ENCODE data around the gene NEURL1. TPM values are rescaled to one million over a fixed set of nuclear protein-coding genes. Genes with fewer than 3 reads are reported as not detected.

Gene NEURL1
- polyA plus RNA-seq, 1 experiment, result 0.58 TPM

GRCh38 chr10:103534621-103535498, 41.4 kb downstream of the NEURL1 start:
- peaks cover 13% of the 10 kb centered on the region for H3K27me3 ChIP-seq (ENCODE audit: control insufficient read depth, insufficient read depth, low read length)
- POLR2A ChIA-PET, result no interaction called here

GRCh38 chr10:103535595-103535994, 42.1 kb downstream of the NEURL1 start:
- no peak for TF ChIP-seq CTCF (IDR thresholded peaks at IDR 0.05; ENCODE audit: insufficient read depth, low read depth, low read length)
- H3K27me3 ChIP-seq (ENCODE audit: control insufficient read depth, insufficient read depth, low read length), result peaks cover 13% of the 10 kb centered on the region
- no peak for DNase-seq (ENCODE audit: low read depth)
- ChIA-PET POLR2A (no interaction called here), CTCF (interaction anchor here (1.2 kb wide), 1 partner anchor 10 kb away, joined by 4 read pairs; no protein-coding TSS in a partner anchor)
- H3K4me3 ChIP-seq (ENCODE audit: low read depth, low read length), result no peak overlapping the region
- H3K36me3 ChIP-seq (ENCODE audit: control insufficient read depth, insufficient read depth, low read length), result no peaks in the 10 kb centered on the region

More at GRCh38 chr10:103534621-103535498, 41.4 kb downstream of the NEURL1 start:
- CTCF ChIA-PET, result interaction anchor here (0.9 to 1.3 kb wide), 3 partner anchors 8 to 30 kb away, joined by 3 to 4 read pairs (median 3); no protein-coding TSS in a partner anchor
- no peaks in the 10 kb centered on the region for H3K36me3 ChIP-seq (ENCODE audit: control insufficient read depth, insufficient read depth, low read length)
- DNase-seq (ENCODE audit: low read depth), result no peak
- no peak for TF ChIP-seq CTCF (IDR thresholded peaks at IDR 0.05; ENCODE audit: insufficient read depth, low read depth, low read length)
- no peak overlapping the region for H3K4me3 ChIP-seq (ENCODE audit: low read depth, low read length)

GRCh38 chr10:103539751-103540150, 46.2 kb downstream of the NEURL1 start:
- CTCF ChIA-PET, result interaction anchor here (1.1 to 1.4 kb wide), 3 partner anchors 11 to 26 kb away, joined by 3 to 5 read pairs (median 3); no protein-coding TSS in a partner anchor
- Histone ChIP-seq H3K36me3 (ENCODE audit: control insufficient read depth, insufficient read depth, low read length) (no peaks in the 10 kb centered on the region), H3K4me3 (ENCODE audit: low read depth, low read length) (no peak overlapping the region), H3K27me3 (ENCODE audit: control insufficient read depth, insufficient read depth, low read length) (peaks cover 19% of the 10 kb centered on the region)
- POLR2A ChIA-PET, result no interaction called here
- no peak for DNase-seq (ENCODE audit: low read depth)
- TF ChIP-seq CTCF (IDR thresholded peaks at IDR 0.05; ENCODE audit: insufficient read depth, low read depth, low read length), result no peak

- Histone ChIP-seq H3K36me3 (ENCODE audit: control insufficient read depth, insufficient read depth, low read length) (no peaks in the 10 kb centered on the region), H3K4me3 (ENCODE audit: low read depth, low read length) (no peak overlapping the region), H3K27me3 (ENCODE audit: control insufficient read depth, insufficient read depth, low read length) (peaks cover 16% of the 10 kb centered on the region)
- no peak for TF ChIP-seq CTCF (IDR thresholded peaks at IDR 0.05; ENCODE audit: insufficient read depth, low read depth, low read length)
- ChIA-PET POLR2A (no interaction called here), CTCF (interaction anchor here (1.4 kb wide), 1 partner anchor 12 kb away, joined by 3 read pairs; no protein-coding TSS in a partner anchor)
- no peak for DNase-seq (ENCODE audit: low read depth)
Observed at GRCh38 chr10:103540722-103541121, 47.2 kb downstream of the NEURL1 start.

- CTCF ChIA-PET, result interaction anchor here (0.7 to 1.9 kb wide), 8 partner anchors 9 to 125 kb away, joined by 3 to 7 read pairs (median 5); no protein-coding TSS in a partner anchor
Observed at GRCh38 chr10:103541616-103542015, 48.1 kb downstream of the NEURL1 start.

More at GRCh38 chr10:103541616-103542015, 48.1 kb downstream of the NEURL1 start:
- POLR2A ChIA-PET, result no interaction called here
- no peak for TF ChIP-seq CTCF (IDR thresholded peaks at IDR 0.05; ENCODE audit: insufficient read depth, low read depth, low read length)
- Histone ChIP-seq H3K4me3 (ENCODE audit: low read depth, low read length) (no peak overlapping the region), H3K36me3 (ENCODE audit: control insufficient read depth, insufficient read depth, low read length) (no peaks in the 10 kb centered on the region), H3K27me3 (ENCODE audit: control insufficient read depth, insufficient read depth, low read length) (peaks cover 14% of the 10 kb centered on the region)
- no peak for DNase-seq (ENCODE audit: low read depth)
